Measurements from ENCODE around the gene LRRC37A3.
A peak's percentile ranks its signal among the peaks of the same experiment; 100 is the strongest.
"Not testable (repeated sequence)": the region's sequence is repeated elsewhere in the genome, so short reads cannot be mapped to it uniquely, and the experiment has no call there.

The LRRC37A3 gene

DNA sequence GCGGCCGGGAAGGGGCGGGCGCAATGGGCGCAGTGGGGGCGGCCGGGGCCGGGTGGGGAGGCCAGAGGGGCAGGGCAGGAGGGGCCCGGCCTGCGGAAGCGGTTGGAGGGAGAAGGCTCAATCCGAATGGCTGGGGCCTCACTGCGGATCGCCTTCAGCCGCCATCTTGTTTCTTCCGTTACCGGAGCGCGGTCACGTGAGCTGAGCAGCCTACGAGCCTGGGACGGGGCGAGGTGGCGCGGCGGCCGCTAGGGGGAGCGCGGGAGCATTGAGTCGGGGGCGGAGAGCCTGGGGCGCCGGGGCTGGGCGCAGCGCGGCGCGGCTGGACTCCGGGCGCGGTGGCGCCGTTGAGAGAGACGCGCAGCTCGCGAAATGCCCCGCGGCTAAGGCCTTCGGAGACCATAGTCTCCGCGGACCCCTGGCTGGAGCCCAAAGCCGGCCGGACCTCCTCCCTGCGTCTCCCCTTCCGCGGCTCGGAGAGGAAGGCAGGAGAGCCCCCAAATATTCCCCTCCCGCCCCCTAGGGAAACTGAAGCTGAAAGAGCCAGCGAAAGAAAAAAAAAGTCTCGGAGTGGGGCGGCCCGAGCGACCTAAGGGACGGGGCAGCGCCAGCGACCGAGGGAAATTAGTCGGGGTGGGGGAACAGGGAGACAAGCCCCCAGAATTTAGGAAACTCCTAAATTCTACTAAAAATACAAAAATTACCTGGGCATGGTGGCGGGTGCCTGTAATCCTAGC, at the start of gene LRRC37A3:
LRRC37A3 (minus strand) TSS at position 190 of the 737 bp plus-strand sequence. CDS start 22,221 bp downstream, outside the sequence.
- peak within 1 kb of the TSS; percentile 59 for H3K4me3 ChIP-seq (ENCODE audit: low read depth, low read length)
- TF ChIP-seq, protein P1, sequence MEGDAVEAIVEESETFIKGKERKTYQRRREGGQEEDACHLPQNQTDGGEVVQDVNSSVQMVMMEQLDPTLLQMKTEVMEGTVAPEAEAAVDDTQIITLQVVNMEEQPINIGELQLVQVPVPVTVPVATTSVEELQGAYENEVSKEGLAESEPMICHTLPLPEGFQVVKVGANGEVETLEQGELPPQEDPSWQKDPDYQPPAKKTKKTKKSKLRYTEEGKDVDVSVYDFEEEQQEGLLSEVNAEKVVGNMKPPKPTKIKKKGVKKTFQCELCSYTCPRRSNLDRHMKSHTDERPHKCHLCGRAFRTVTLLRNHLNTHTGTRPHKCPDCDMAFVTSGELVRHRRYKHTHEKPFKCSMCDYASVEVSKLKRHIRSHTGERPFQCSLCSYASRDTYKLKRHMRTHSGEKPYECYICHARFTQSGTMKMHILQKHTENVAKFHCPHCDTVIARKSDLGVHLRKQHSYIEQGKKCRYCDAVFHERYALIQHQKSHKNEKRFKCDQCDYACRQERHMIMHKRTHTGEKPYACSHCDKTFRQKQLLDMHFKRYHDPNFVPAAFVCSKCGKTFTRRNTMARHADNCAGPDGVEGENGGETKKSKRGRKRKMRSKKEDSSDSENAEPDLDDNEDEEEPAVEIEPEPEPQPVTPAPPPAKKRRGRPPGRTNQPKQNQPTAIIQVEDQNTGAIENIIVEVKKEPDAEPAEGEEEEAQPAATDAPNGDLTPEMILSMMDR (IDR thresholded peaks at IDR 0.05; ENCODE audit: low read depth, low read length): peak; percentile 79

DNA sequence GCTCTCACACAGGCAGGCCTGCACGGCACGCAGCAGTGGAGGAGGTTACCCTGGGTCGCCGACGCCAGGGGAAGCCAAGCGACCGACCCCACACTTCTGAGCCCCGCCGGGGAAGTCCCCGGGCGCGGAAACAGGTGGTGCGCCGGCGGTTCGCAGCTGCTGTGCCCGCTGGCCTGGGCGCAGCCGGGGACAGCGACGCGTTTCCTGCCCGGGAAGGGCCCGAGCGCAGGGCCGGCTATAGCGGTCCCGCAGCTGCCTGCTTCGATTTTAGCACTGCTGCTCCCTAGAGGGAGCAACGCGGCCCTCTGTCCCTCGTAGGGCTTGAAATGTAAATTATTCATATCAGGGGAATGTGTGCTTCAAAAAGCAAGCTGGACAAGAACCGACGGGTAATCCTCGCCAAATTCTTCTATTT, 46.6 kb upstream of the LRRC37A3 start:
- TF ChIP-seq, protein P1 (IDR thresholded peaks at IDR 0.05; ENCODE audit: low read depth, low read length): 0 out of 2 replicates have a peak, but pooled peaks have one; percentile 7
- peak overlapping the region; percentile 29; the same call in 1 of the 2 replicates for H3K4me3 ChIP-seq (ENCODE audit: low read depth, low read length)

DNA sequence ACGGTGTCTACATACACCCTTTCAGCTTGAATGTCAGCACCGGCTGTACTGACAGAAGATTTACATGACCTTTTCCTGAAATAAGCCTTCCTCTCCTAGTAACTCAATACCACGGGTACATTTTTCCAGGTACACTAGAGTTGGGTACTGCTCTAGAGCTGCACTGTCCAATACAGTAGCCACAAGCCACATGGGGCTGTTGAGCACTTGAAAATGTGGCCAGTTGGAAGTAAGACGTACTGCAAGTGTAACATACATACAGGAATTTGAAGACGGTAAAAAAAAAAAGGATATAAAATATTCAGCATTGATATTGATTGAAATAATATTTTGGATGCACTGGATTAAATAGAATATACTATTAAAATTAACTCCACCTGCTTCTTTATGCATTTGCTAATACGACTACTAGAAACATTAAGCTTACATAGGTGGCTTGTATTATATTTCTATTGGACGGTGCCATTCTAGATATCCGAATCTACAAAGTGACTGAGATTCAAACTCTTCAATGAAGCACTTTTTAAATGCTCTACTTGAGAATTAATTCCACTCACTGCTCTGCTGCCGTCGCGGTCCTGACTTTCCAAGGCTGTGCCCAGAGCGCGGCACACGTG, 46.1 kb upstream of the LRRC37A3 start:
- peak overlapping the region; percentile 29; the same call in 1 of the 2 replicates for H3K4me3 ChIP-seq (ENCODE audit: low read depth, low read length)

DNA sequence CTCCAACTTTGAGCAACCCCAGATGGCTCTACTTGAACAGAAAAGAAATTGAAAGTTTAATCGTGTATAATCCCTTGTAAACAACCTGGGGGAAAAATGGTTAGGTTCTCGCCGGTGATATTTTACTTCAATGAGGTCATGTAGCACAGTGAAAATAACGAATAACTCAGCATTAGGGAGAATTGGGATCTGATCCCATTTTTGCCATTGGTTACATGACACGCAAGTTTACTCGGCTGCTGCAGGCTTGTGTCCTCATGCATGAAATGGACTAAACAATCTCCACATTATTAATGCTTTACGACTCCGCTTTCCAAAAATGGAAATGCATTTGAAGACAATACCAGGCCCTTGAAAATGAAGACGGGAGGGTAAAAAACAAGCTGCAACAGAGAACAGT, 45.5 kb upstream of the LRRC37A3 start:
- TF ChIP-seq, protein P1 (IDR thresholded peaks at IDR 0.05; ENCODE audit: low read depth, low read length): no peak

DNA sequence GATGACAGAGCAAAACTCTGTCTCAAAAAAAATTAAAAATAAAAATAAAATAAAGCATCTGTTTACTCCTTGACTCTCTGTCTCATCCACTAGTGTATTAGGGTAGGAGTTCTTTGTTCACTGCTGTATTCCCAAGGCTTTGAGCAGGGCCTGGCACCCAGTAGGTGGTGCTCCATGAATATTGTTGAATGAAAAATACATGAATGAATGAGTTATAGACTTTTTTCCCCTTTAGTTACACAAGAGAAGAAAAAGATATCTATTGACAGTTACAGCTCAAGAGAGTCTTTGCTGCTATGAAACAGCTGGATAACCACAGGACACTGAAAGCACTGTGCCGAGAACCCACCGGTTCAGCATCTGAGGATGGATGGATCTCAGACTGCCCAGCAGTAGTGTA, 44.5 kb upstream of the LRRC37A3 start:
- H3K4me3 ChIP-seq (ENCODE audit: low read depth, low read length): not testable (repeated sequence)

More for the DNA sequence above, 45.5 kb upstream of the LRRC37A3 start:
- no peak overlapping the region for H3K4me3 ChIP-seq (ENCODE audit: low read depth, low read length)

DNA sequence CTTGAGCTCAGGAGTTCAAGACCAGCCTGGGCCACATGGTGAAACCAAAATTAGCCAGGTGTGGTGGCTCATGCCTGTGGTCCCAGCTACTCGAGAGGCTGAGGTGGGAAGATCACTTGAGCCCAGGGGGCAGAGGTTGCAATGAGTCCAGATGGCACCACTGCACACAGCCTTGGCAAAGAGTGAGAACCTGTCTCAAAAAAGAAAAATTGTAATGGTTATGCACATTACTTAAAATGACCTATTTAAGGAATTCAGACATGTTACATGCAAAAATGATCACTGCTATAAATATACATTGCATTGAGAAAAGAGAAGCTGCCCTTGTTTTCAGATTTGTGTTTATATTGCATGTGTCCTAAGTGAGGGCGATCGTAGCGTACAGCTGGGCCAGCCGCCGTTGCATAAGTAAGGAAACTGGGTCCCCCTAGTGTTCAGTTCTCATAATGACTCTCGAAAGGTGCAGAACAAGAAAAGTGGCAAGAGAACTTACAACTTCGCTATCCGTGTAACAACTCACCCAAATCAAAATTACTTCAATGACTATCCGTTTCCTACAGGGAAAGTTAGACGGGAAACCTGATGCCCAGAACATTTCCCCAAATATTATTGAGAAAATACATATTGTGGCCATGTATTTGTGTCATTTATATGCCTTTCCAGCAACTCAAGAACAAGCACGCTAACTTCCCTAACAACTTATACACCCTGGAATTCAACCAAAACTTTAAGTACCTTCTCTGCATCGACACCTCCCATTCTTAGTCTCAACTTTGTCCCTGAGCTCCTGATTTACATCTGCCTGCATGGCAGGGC, 42.5 kb upstream of the LRRC37A3 start:
- TF ChIP-seq, protein P1 (IDR thresholded peaks at IDR 0.05; ENCODE audit: low read depth, low read length): peak; percentile 41; the same call in 1 of the 2 replicates
- not testable (repeated sequence) for H3K4me3 ChIP-seq (ENCODE audit: low read depth, low read length)

DNA sequence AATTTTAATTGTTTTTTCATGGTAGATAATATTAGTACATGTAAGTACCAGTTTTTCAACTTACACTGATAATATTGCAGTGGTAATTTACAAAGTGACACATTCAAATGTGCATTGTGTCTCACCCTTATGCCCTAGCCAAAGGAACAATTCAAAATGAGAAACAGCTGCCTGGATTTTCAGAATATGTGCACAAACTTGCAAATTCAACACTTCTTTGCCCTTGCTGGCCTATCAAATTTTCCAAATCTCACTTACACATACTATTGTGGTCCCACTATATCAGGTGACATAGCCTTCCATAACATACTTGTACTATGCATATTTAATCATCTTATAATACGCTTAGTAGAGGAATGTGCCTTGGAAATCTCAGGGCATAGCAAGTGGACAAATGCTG, 32.6 kb upstream of the LRRC37A3 start:
- TF ChIP-seq, protein P1 (IDR thresholded peaks at IDR 0.05; ENCODE audit: low read depth, low read length): no peak
- no peak overlapping the region for H3K4me3 ChIP-seq (ENCODE audit: low read depth, low read length)

DNA sequence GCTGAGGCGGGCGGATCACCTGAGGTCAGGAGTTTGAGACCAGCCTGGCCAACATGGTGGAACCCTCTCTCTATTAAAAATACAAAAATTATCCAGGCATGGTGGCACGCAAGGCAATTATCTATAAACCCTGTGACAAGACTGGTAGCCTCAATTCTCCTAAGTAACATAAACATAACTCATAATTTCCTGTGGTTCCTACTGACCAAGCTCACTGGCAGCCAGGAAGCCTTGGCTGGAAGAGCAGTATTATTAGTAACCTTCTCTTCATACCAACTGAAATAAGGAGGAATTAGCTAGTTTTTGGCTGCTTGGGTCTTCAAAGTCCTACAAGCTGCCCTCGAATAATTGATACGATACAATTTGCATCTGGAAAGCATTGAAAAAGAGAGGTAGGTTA, 31.6 kb upstream of the LRRC37A3 start:
- TF ChIP-seq, protein P1 (IDR thresholded peaks at IDR 0.05; ENCODE audit: low read depth, low read length): no peak
- no peak overlapping the region for H3K4me3 ChIP-seq (ENCODE audit: low read depth, low read length)
